GM21723 (cell line): Measurements from ENCODE around the gene DALRD3.
"Not testable (repeated sequence)": the region's sequence is repeated elsewhere in the genome, so short reads cannot be mapped to it uniquely, and the experiment has no call there.

Source experiments
- ATAC-seq: cut with Tn5 transposase; IDR thresholded peaks from one replicate; pipeline ENCODE4 v1.9.1; 2021; ENCODE audit warnings: mild to moderate bottlenecking, moderate library complexity; ENCODE audit not compliant: unreplicated experiment

Gene DALRD3

GRCh38 chr3:49021813-49022687 is 3.7 kb upstream of the DALRD3 start, which contains the start of gene NDUFAF3:
TSS of gene NDUFAF3 (plus strand) at chr3:49022121. CDS start at chr3:49022145, 24 bp downstream.
- ATAC-seq: peak; percentile 58

GRCh38 chr3:49021213-49021812 is 2.9 kb upstream of the DALRD3 start:
- ATAC-seq: peak; percentile 56

- ATAC-seq: peak; percentile 2
Measured at GRCh38 chr3:49020330-49021212, 2.2 kb upstream of the DALRD3 start.

DNA sequence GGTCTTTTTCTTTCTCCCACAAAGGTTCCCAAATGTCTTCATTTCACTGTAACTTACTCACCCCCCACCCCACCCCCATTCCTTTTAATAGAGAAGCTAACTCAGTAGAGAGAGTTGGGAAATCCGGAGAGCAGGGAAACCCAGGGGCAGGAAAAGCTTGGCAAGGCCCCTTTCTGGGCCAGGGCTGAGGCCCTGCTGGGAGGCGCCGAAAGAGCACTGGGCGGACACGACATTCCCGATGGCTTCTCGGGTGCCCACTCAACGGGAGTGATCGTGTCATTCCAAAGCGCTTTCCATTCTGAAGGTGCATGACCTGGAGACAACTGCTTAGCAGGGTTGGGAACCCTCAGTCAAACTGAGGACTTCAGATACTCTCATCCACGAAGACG is 1.6 kb upstream of the DALRD3 start:
- no peak for ATAC-seq

DNA sequence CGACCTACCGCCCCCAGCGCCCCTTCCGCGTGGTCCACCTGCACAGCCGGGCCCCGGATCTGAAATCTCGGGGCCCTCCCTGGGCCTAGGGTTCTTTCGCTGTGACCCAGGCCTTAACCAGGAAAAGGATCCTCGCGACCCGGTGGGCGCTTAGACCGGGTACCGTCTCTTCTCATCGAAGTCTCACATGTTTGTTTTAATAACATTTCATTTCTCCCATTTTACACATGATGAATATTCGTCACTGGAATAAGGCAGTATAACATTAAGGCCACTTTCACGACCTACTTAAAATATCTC is 277 bp upstream of the DALRD3 start:
- no peak for ATAC-seq

DNA sequence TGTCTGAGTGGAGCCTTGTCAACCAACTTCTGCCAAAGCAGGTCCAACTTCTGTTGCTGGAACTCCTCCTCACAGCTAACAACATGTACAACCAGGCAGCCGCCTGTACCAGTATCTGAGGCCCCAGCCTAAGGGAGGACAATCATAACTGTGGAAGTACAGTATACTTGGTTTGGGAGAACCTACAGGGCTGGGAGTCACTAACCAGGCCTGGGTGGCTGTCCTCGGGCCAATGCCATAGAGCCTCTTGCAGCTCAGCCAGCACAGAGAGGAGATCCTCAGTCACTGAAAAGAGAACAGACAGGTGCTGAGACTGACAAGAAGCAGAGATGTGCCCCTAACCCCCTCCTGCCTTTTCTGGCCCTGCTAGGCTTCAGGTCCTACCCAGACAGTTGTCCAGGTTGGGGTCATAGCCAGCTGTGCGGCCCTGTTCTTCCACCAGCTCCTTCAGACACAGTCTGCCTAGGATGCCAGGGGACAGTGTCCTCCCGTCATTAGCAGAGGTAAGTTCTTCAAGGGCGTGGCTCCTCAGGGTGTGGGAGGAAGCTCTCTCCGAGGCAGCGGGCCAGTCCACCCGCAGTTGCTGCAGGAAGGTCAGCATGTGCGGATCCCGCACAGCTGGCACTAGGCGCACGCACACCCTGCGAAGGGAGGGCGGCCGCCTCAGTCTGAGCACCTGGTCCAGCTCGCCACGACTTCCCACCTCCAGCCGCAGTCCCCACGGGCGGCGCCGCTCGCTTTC is 980 bp downstream of the DALRD3 start:
- ATAC-seq: no peak

- ATAC-seq: no peak
Measured at GRCh38 chr3:49016414-49017228, 1.8 kb downstream of the DALRD3 start.

DNA sequence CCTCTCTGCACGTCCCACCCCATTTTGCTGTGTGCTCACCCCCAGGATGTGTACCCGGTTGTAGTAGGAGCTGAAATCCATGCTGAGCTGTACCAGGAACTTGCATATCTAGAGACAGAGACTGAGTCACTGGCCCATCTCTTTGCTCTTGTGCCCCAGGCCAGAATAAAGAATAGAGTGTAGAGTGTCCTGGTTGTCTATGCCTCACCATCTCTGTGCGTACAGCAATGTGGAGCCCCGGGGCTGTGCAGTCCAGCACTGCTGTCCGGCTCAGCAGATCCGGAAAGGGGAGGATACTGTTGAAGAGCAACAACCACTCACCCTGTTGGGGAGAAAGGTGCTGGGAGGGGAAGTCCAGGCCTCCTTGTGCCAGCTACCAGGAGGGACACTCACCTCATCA is 2.6 kb downstream of the DALRD3 start:
- no peak for ATAC-seq

GRCh38 chr3:49015072-49015471 is 3.3 kb downstream of the DALRD3 start:
- ATAC-seq: no peak

DNA sequence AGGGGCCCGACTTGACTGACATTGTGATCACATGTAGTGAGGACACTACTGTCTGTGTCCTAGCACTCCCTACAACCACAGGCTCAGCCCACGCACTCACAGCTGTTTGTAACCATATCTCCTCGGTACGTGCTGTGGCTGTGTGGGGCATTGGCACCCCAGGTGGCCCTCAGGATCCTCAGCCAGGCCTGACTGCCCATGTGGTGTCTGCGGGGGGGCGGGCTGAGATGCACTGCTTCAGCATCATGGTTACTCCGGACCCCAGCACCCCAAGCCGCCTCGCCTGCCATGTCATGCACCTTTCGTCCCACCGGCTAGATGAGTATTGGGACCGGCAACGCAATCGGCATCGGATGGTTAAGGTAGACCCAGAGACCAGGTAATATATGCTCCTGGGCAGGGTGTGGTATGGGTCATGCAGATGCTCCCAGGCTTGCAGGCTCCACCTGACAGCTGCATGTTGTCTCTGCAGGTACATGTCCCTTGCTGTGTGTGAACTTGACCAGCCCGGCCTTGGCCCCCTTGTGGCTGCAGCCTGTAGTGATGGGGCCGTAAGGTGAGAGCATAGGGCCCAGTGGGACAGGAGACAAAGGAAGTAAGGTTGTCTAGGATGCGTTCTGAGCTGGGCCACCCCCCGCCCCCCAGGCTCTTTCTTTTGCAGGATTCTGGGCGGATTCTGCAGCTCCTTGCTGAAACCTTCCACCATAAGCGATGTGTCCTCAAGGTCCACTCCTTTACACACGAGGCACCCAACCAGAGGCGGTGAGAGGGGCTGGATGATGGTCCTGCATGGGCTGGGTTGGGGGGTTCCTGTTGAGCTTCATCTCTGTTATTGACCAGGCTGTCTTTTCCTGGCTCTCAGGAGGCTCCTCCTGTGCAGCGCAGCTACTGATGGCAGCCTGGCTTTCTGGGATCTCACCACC is 4.4 kb downstream of the DALRD3 start:
- ATAC-seq: no peak

- no peak for ATAC-seq
Measured at GRCh38 chr3:49013113-49013737, 5.2 kb downstream of the DALRD3 start.

DNA sequence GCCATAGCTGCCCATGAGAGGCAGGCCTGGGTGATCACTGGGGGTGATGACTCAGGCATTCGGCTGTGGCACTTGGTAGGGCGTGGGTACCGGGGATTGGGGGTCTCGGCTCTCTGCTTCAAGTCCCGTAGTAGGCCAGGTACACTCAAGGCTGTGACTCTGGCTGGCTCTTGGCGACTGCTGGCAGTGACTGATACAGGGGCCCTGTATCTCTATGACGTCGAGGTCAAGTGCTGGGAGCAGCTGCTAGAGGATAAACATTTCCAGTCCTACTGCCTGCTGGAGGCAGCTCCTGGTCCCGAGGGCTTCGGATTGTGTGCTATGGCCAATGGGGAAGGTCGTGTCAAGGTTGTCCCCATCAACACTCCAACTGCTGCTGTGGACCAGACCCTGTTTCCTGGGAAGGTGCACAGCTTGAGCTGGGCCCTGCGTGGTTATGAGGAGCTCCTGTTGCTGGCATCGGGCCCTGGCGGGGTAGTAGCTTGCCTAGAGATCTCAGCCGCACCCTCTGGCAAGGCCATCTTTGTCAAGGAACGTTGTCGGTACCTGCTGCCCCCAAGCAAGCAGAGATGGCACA is 5.9 kb downstream of the DALRD3 start:
- no peak for ATAC-seq

- ATAC-seq: no peak
Measured at GRCh38 chr3:49009396-49009795, 9.0 kb downstream of the DALRD3 start.

GRCh38 chr3:49008627-49009026 is 9.8 kb downstream of the DALRD3 start:
- ATAC-seq: not testable (repeated sequence)

- peak; percentile 49 for ATAC-seq
Measured at GRCh38 chr3:49007771-49008528, 10.4 kb downstream of the DALRD3 start.

DNA sequence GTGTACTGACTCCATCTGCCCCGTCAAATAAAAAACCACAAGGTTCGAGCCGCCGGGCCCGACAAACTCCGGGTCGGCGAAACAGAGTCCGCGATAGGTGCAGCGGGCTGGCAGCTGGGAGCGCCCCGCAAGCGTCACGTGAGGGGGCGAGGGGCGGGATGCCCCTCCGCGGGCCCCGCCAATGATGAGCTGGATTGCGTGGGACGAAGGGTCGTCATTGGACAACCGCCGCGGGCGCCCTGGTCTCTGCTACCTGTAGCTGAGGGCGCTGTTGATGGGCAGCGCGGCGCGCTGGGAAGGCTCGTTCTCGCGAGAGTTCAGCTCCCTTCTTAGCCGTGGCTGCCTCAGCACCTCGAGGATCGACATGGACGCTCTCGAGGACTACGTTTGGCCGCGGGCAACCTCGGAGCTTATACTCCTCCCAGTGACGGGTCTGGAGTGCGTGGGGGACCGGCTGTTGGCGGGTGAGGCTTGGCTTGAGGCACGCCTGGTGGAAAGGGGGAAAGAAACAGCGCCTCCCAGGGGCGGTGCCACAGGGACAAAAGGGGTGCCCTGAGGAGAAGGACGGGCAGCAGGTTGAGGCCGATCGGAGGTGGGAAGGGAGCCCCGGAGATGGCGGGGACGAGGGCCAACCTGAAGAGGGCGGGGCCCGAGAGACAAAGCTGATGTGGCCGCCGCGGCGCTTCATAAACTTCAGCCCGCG is 11.2 kb downstream of the DALRD3 start, which contains the start of gene WDR6:
Gene WDR6, plus strand, starts transcription at position 324 of the 703 bp plus-strand sequence. Its CDS starts 41 bp downstream, at position 365.
- ATAC-seq: peak; percentile 87
